Activated T-cell treated with anti-CD3 and anti-CD28 coated beads, Interleukin-2, amount 50 U/mL, for 48 hours (primary cell): ENCODE results near the gene FHOD3.

Experiments
- DNase-seq, 2 experiments: peaks; one replicate each; pipeline ENCODE4 v3.0.0-alpha.2; 2020

Gene FHOD3

GRCh38 chr18:36296650-36297416 is 680 bp upstream of the FHOD3 start:
- peak; percentile 36 to 42 for DNase-seq

- peak in 1 of 2 experiments; percentile 30 for DNase-seq
These were observed 721 bp downstream of the FHOD3 start for GRCh38 chr18:36298126-36298741.

GRCh38 chr18:36299015-36299414 is 1.5 kb downstream of the FHOD3 start:
- no peak for DNase-seq

GRCh38 chr18:36300211-36300610 is 2.7 kb downstream of the FHOD3 start:
- no peak for DNase-seq

- no peak for DNase-seq
These were observed 4.4 kb downstream of the FHOD3 start for GRCh38 chr18:36301884-36302283.

GRCh38 chr18:36302676-36303075 is 5.2 kb downstream of the FHOD3 start:
- DNase-seq = no peak

GRCh38 chr18:36303211-36303844 is 5.8 kb downstream of the FHOD3 start:
- no peak for DNase-seq

GRCh38 chr18:36304723-36305122 is 7.2 kb downstream of the FHOD3 start:
- no peak for DNase-seq

GRCh38 chr18:36305375-36305774 is 7.9 kb downstream of the FHOD3 start:
- DNase-seq = no peak

GRCh38 chr18:36307513-36307912 is 10.0 kb downstream of the FHOD3 start:
- no peak for DNase-seq

GRCh38 chr18:36308711-36309435 is 11.4 kb downstream of the FHOD3 start:
- no peak for DNase-seq

GRCh38 chr18:36309436-36310391 is 12.2 kb downstream of the FHOD3 start:
- DNase-seq = no peak

- no peak for DNase-seq
These were observed 13.6 kb downstream of the FHOD3 start for GRCh38 chr18:36311026-36311570.

- no peak for DNase-seq
These were observed 15.4 kb downstream of the FHOD3 start for GRCh38 chr18:36312806-36313395.

GRCh38 chr18:36314098-36314497 is 16.6 kb downstream of the FHOD3 start:
- DNase-seq = no peak

GRCh38 chr18:36314754-36315153 is 17.2 kb downstream of the FHOD3 start:
- DNase-seq = no peak

GRCh38 chr18:36315736-36316135 is 18.2 kb downstream of the FHOD3 start:
- no peak for DNase-seq

- DNase-seq = no peak
These were observed 18.7 kb downstream of the FHOD3 start for GRCh38 chr18:36316246-36316645.

- DNase-seq = no peak
These were observed 24.3 kb downstream of the FHOD3 start for GRCh38 chr18:36321658-36322407.

- DNase-seq = no peak
These were observed 24.9 kb downstream of the FHOD3 start for GRCh38 chr18:36322408-36322728.

GRCh38 chr18:36322734-36323133 is 25.2 kb downstream of the FHOD3 start:
- DNase-seq = no peak
